Heart left ventricle (tissue), 13 donors: ENCODE measurements around the gene NLRP6.

Source experiments
- CTCF ChIP-seq, 12 donors: fragments of 200-600 bp; sonication (generic) in 4 of 12; IDR thresholded peaks; one replicate each; pipeline versions ENCODE4 v1.5.0 to v1.8.0; 2018 to 2022; ENCODE audit warnings: antibody characterized with exemption in 12 of 12, mild to moderate bottlenecking in 5 of 12
- POLR2A ChIP-seq, 2 donors: fragments of 450-650 bp; IDR thresholded peaks; one replicate each; pipeline ENCODE4 v1.6.1; 2017; ENCODE audit warnings: antibody characterized with exemption in 2 of 2, mild to moderate bottlenecking in 2 of 2, moderate library complexity in 2 of 2
- donor health status: ischemic (EF 13 %, LVEDD 7.1; RV severe dilation, severe dysfunction).
- donor health status: DM: no; HTN: yes; CAD: no.
- donor health status: DM: no; HTN: no; CAD: no.
- donor health status: ischemic (EF 25% LVEDD 6.9; RV normal size, moderate dysfunction).
- donor health status: ischemic (EF 25% LVEDD 5.7; RV mildly dilated, moderate dysfunction).
- donor health status: ischemic (EF 35%, LVEDD 5.7; RV mildly dilated, moderate dysfunction).
- donor health status: nonischemic (EF 11% LVEDD 7.7; RV severe dilation, severe dysfunction).
- donor health status: DM: yes; HTN: yes; CAD: no.
- donor health status: PGD.
- donor health status: ischemic (EF 29% LVEDD 5.4; RV normal size, mild dysfunction).
- donor health status: nonischemic (EF 23%, LVEDD 6.1; RV moderate dilation, normal function).

GRCh38 chr11:281486-282161 is 3.4 kb downstream of the NLRP6 start:
- no peak for TF ChIP-seq POLR2A (IDR thresholded peaks at IDR 0.05)
- no peak for TF ChIP-seq CTCF (IDR thresholded peaks at IDR 0.05)
